OCI-LY7 (cell line): ENCODE data around the gene PPP2R5C.
"Not testable (repeated sequence)": the region's sequence is repeated elsewhere in the genome, so short reads cannot be mapped to it uniquely, and the experiment has no call there.

ENCODE experiments used
- EZH2phosphoT487 ChIP-seq: fragments of 200-600 bp; sonication (generic); IDR thresholded peaks from 2 replicates; pipeline ENCODE4 v1.6.1; 2018; ENCODE audit warnings: low read depth, borderline replicate concordance, mild to moderate bottlenecking, mixed run types, antibody characterized with exemption, low read length, moderate library complexity, mixed read lengths
- TF ChIP-seq, protein P1 (sequence below): fragments of 200-600 bp; sonication (generic); conservative IDR thresholded peaks from 2 replicates; pipeline ENCODE4 v1.5.1; 2014; ENCODE audit warnings: mild to moderate bottlenecking, antibody characterized with exemption, low read length, moderate library complexity, mixed read lengths

- TF ChIP-seq, protein P1, sequence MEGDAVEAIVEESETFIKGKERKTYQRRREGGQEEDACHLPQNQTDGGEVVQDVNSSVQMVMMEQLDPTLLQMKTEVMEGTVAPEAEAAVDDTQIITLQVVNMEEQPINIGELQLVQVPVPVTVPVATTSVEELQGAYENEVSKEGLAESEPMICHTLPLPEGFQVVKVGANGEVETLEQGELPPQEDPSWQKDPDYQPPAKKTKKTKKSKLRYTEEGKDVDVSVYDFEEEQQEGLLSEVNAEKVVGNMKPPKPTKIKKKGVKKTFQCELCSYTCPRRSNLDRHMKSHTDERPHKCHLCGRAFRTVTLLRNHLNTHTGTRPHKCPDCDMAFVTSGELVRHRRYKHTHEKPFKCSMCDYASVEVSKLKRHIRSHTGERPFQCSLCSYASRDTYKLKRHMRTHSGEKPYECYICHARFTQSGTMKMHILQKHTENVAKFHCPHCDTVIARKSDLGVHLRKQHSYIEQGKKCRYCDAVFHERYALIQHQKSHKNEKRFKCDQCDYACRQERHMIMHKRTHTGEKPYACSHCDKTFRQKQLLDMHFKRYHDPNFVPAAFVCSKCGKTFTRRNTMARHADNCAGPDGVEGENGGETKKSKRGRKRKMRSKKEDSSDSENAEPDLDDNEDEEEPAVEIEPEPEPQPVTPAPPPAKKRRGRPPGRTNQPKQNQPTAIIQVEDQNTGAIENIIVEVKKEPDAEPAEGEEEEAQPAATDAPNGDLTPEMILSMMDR = not testable (repeated sequence)
- not testable (repeated sequence) for TF ChIP-seq EZH2phosphoT487
Observed at GRCh38 chr14:101744382-101744781, 17.1 kb upstream of the PPP2R5C start.
